ENCODE measurements around the gene RHOC. TPM values are rescaled to one million over a fixed set of nuclear protein-coding genes. Genes with fewer than 3 reads are reported as not detected.

The RHOC gene
- total and polyA plus RNA-seq, 2 experiments from 2014 or later, result 257 to 358 TPM

DNA sequence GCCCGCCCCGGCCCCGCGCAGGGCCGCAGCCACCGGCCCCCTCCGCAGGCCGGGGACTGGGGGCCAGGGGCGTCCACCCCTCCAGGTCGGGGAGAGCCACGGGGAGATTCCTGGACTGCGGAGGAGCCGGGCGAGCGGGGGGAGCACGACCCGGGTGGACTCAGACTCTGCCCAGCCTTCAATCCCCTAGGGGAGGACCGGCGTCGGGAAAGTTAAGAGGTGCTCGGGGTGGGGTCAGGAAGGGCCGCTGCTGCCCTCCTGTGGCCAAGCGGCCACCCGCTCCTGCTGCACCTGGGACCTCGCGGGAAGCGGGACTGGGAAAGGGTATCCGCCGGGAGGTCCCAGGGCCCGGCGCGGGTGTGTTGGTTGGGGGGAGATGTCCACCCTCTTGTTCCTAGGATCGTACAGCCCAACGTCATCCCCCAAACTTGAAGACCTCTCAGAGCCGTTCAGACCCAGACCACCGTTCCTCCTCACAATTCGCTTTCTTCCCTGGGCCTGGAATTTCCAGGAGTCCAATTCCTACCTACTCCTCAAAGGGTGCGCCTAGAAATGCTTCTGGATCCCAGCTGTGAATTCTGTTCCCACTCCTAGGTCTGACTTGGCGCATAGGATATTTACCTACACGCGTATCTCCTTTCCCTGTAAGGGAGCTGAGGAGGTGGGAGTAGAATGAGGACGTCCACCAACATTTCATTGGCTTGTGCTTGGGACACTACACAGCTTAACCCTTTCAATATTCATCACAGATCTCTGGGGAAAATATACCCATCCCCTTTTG, 484 bp upstream of the RHOC start:
- H3K27me3 ChIP-seq, result no peaks in the 10 kb centered on the region
- no peaks in the 10 kb centered on the region for H3K36me3 ChIP-seq
- H3K27ac ChIP-seq, result peak overlapping the region; percentile 49
- peak overlapping the region; percentile 79 for H3K4me3 ChIP-seq
- peaks cover 15% of the 10 kb centered on the region for H3K4me1 ChIP-seq (ENCODE audit: low read depth)
- peak; percentile 92 for TF ChIP-seq CTCF (IDR thresholded peaks at IDR 0.05; ENCODE audit: low read depth, low read length)
- H3K9me3 ChIP-seq (ENCODE audit: low read depth), result no peaks in the 10 kb centered on the region
- peak; percentile 93 to 94 for DNase-seq (ENCODE audit: low read depth in 1 of 2, low spot score in 1 of 2)

DNA sequence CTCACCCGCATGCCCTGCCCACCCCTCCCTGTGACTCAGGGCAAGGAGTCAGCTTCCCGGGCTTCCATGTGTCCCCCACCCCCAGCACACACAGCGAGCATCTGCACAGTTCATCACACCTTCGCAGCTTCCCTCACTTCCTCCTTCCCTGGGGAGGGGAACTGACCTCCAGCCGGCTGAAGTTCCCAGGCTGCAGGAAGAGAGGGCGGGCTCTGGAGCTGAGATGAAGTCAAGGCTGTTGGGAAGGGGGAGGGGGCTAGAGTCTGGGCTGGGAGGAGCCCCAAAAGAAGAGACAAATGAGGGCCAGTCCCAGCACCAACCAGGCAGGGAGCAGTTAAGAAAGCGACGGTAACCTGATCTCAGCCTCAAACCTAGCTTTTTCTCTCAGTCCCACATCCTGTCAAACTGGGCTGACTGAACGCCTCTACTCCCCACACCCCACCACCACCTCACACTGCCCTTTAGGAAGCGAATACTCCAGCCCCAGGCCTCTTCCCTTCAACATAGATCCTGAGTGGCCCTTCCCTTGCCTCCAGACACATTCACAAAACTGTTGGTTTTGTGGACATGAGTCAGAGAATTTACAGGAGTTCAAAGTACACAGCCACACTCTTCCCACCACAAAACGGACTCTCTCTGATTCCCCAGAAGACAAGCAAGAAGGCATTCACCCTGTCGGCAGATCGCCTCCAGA, 1.8 kb downstream of the RHOC start:
- no peaks in the 10 kb centered on the region for H3K36me3 ChIP-seq
- no peaks in the 10 kb centered on the region for H3K9me3 ChIP-seq (ENCODE audit: low read depth)
- no peaks in the 10 kb centered on the region for H3K27me3 ChIP-seq
- peak; percentile 95 to 97 for DNase-seq (ENCODE audit: low read depth in 1 of 2, low spot score in 1 of 2)
- H3K4me1 ChIP-seq (ENCODE audit: low read depth), result peaks cover 26% of the 10 kb centered on the region
- H3K4me3 ChIP-seq, result peak overlapping the region; percentile 79
- H3K27ac ChIP-seq, result peak overlapping the region; percentile 86
- no peak for TF ChIP-seq CTCF (IDR thresholded peaks at IDR 0.05; ENCODE audit: low read depth, low read length)

- Histone ChIP-seq H3K9me3 (ENCODE audit: low read depth) (no peaks in the 10 kb centered on the region), H3K36me3 (no peaks in the 10 kb centered on the region), H3K27ac (peak overlapping the region; percentile 86), H3K27me3 (no peaks in the 10 kb centered on the region), H3K4me1 (ENCODE audit: low read depth) (peaks cover 33% of the 10 kb centered on the region), H3K4me3 (peak overlapping the region; percentile 21)
- no peak for TF ChIP-seq CTCF (IDR thresholded peaks at IDR 0.05; ENCODE audit: low read depth, low read length)
- DNase-seq (ENCODE audit: low read depth in 1 of 2, low spot score in 1 of 2), result no peak
Measured at GRCh38 chr1:112704391-112704933, 2.5 kb downstream of the RHOC start.

DNA sequence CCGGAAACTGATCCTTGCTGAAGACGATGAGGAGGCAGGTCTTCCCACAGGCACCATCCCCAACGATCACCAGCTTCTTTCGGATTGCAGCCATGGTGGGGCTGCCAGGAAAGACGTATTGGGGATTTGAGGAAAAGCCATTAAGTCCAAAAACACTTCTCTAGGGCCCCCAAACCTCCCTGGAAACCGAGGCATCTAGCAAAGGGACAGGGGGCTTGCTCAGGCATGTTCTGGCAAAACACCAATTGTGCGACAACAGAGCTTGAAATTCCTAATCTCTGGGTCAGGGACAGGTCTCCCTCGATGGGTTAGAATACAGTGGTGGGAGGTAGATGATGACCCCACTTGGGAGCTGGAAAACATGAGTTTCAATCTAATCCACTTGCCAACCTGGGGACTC, 3.2 kb downstream of the RHOC start:
- H3K4me3 ChIP-seq, result no peak overlapping the region
- H3K9me3 ChIP-seq (ENCODE audit: low read depth), result no peaks in the 10 kb centered on the region
- no peak for DNase-seq (ENCODE audit: low read depth in 1 of 2, low spot score in 1 of 2)
- TF ChIP-seq CTCF (IDR thresholded peaks at IDR 0.05; ENCODE audit: low read depth, low read length), result no peak
- H3K4me1 ChIP-seq (ENCODE audit: low read depth), result peaks cover 40% of the 10 kb centered on the region
- no peaks in the 10 kb centered on the region for H3K27me3 ChIP-seq
- no peak overlapping the region for H3K27ac ChIP-seq
- H3K36me3 ChIP-seq, result no peaks in the 10 kb centered on the region

DNA sequence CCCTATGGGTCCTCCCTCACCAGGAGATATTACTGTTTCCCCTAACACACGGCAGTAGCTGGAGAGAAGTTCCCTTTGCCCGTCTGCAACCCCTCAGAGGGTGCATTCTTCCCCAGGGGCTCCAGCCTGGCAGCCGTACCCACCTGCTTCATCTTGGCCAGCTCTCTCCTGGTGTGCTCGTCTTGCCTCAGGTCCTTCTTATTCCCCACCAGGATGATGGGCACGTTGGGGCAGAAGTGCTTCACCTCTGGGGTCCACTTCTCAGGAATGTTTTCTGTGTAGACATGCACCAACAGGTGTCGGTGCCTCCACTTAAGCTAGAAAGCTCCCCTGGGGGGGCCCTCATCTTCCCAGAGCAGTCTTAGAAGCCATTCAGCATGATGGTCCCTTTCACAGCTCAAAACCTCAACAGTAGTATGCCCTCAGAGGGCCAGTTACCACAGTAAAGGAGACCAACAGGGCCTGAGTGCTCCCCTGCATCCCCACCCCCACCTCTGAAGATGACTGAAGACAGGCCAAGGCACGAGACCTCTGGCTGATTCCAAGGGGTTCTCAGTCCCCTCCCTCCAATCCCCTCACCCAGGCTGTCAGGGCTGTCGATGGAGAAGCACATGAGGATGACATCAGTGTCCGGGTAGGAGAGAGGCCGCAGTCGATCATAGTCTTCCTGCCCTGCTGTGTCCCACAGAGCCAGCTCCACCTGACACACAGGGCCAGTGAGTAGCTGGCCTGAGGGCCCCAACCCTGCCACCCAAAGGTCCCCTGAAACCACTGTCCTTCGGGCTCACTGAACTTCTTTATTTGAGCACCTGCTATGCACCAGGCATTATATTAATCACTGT, 4.3 kb downstream of the RHOC start:
- Histone ChIP-seq H3K9me3 (ENCODE audit: low read depth) (no peaks in the 10 kb centered on the region), H3K4me1 (ENCODE audit: low read depth) (peaks cover 51% of the 10 kb centered on the region)

More for the DNA sequence above, 4.3 kb downstream of the RHOC start:
- H3K27me3 ChIP-seq, result no peaks in the 10 kb centered on the region
- DNase-seq (ENCODE audit: low read depth in 1 of 2, low spot score in 1 of 2), result no peak
- no peaks in the 10 kb centered on the region for H3K36me3 ChIP-seq
- H3K4me3 ChIP-seq, result no peak overlapping the region
- no peak for TF ChIP-seq CTCF (IDR thresholded peaks at IDR 0.05; ENCODE audit: low read depth, low read length)
- peak overlapping the region; percentile 91 for H3K27ac ChIP-seq

All from cardiac muscle cell (in vitro differentiated cells and primary cell).